DMS 273 treated with DMSO at 0.1 percent for 48 hours (cell line): ENCODE data around the gene MAPK14.

Experiments
- DNase-seq: peaks from one replicate; lab custom pipeline; 2025; lab: John Stamatoyannopoulos, UW

MAPK14 gene

GRCh38 chr6:36038120-36038876 lies 10.7 kb downstream of the MAPK14 start:
- DNase-seq = no peak

GRCh38 chr6:36039112-36039511 lies 11.5 kb downstream of the MAPK14 start:
- no peak for DNase-seq

GRCh38 chr6:36040958-36041357 lies 13.3 kb downstream of the MAPK14 start:
- no peak for DNase-seq

GRCh38 chr6:36042618-36043260 lies 15.1 kb downstream of the MAPK14 start:
- no peak for DNase-seq

GRCh38 chr6:36049582-36049981 lies 22.0 kb downstream of the MAPK14 start:
- DNase-seq = no peak

- no peak for DNase-seq
Measured at GRCh38 chr6:36050305-36050704, 22.7 kb downstream of the MAPK14 start.

GRCh38 chr6:36050947-36051710 lies 23.5 kb downstream of the MAPK14 start:
- DNase-seq = no peak

GRCh38 chr6:36052097-36052496 lies 24.5 kb downstream of the MAPK14 start:
- DNase-seq = no peak

- DNase-seq = no peak
Measured at GRCh38 chr6:36053878-36054277, 26.3 kb downstream of the MAPK14 start.

GRCh38 chr6:36054415-36054814 lies 26.8 kb downstream of the MAPK14 start:
- no peak for DNase-seq

- no peak for DNase-seq
Measured at GRCh38 chr6:36054956-36055355, 27.3 kb downstream of the MAPK14 start.

GRCh38 chr6:36056178-36056577 lies 28.6 kb downstream of the MAPK14 start:
- DNase-seq = no peak

- no peak for DNase-seq
Measured at GRCh38 chr6:36061236-36061635, 33.6 kb downstream of the MAPK14 start.

GRCh38 chr6:36062247-36062646 lies 34.6 kb downstream of the MAPK14 start:
- no peak for DNase-seq

GRCh38 chr6:36063318-36064060 lies 35.9 kb downstream of the MAPK14 start:
- DNase-seq = no peak

GRCh38 chr6:36064770-36065396 lies 37.3 kb downstream of the MAPK14 start:
- DNase-seq = no peak

GRCh38 chr6:36065916-36066315 lies 38.3 kb downstream of the MAPK14 start:
- DNase-seq = no peak

- no peak for DNase-seq
Measured at GRCh38 chr6:36066817-36067216, 39.2 kb downstream of the MAPK14 start.

GRCh38 chr6:36067374-36068011 lies 39.9 kb downstream of the MAPK14 start:
- DNase-seq = no peak

GRCh38 chr6:36068012-36068392 lies 40.4 kb downstream of the MAPK14 start:
- DNase-seq = no peak

- no peak for DNase-seq
Measured at GRCh38 chr6:36068586-36068985, 41.0 kb downstream of the MAPK14 start.
